Measurements from ENCODE around the gene TMEM240. TPM values are rescaled to one million over a fixed set of nuclear protein-coding genes. Genes with fewer than 3 reads are reported as not detected.

The TMEM240 gene
- total and polyA plus RNA-seq, 2 donors (not counting 1 experiment from before 2014, with no cell fraction given) = 0.28 to 1.8 TPM

DNA sequence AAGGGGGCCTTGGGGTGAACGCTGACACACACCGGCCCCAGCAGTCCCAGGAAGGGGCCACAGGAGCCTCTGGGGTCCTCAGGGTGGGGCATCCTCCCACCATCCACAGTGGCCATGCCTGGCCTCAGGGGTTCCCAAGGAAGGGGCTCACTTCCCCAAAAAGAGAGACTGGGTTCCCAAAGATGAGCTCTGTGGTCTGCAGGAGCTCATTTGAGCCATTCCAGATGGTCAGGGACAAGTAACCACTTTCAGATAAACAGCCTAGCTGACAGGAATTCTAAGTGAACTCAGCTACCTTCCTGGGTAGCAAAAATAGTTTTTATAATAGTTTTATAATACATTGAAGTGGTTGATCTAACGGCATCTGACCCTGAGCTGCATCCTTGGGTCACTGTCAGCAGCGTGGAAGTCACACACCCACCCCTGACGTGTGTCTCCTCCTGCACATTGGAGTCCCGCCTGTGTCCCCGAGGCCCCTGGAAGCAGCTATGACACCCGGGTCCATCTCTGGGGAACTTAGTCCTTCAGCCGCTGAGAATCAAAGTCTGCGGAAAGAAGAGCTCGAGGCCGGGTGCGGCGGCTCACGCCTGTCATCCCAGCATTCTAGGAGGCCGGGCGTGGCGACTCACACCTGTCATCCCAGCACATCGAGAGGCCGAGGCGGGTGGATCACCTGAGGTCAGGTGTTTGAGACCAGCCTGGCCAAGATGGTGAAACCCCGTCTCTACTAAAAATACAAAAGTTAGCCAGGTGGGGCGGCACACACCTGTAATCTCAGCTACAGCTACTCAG lies 5.7 kb upstream of the TMEM240 start:
- ChIA-PET POLR2A (interaction anchor here (0.7 kb wide), 1 partner anchor 232 kb away, joined by 6 read pairs; no protein-coding TSS in a partner anchor), CTCF (interaction anchor here (1.0 kb wide), 1 partner anchor 17 kb away, joined by 3 read pairs; no protein-coding TSS in a partner anchor)
- Mint-ChIP-seq H3K27me3 (no peaks in the 10 kb centered on the region), H3K27ac (no peak overlapping the region), H3K9me3 (ENCODE audit: insufficient read depth) (no peaks in the 10 kb centered on the region), H3K4me1 (peaks cover 1% of the 10 kb centered on the region), H3K4me3 (no peak overlapping the region)
- Histone ChIP-seq H4K20me1 (ENCODE audit: control insufficient read depth, insufficient read depth, low read length, poor library complexity, severe bottlenecking) (peaks cover 32% of the 10 kb centered on the region), H3K9me3 (ENCODE audit: control extremely low read depth in 1 of 3, control insufficient read depth in 2 of 3, insufficient read depth in 1 of 3, low read length in 2 of 3) (no peaks in the 10 kb centered on the region), H3K4me1 (ENCODE audit: control insufficient read depth in 2 of 2, insufficient read depth in 2 of 2, low read length in 2 of 2) (no peaks in the 10 kb centered on the region), H3K36me3 (replicated peaks in 1 of 2; ENCODE audit: control extremely low read depth in 1 of 2, control insufficient read depth in 1 of 2, extremely low read depth in 1 of 2, insufficient read depth in 2 of 2, low read length in 1 of 2) (peaks cover 0 to 18% of the 10 kb centered on the region in 2 experiments), H3K27ac (ENCODE audit: low read length in 2 of 2) (no peak overlapping the region), H3K4me2 (replicated peaks; ENCODE audit: low read depth, low read length, poor library complexity, severe bottlenecking) (no peak overlapping the region), H3K9ac (ENCODE audit: low read length) (no peak overlapping the region), H2AFZ (ENCODE audit: insufficient read depth, low read depth, low read length, poor library complexity, severe bottlenecking) (no peak overlapping the region), H3K27me3 (replicated peaks in 1 of 4; ENCODE audit: control extremely low read depth in 1 of 4, control insufficient read depth in 3 of 4, insufficient read depth in 4 of 4, low read length in 3 of 4) (no peaks in the 10 kb centered on the region), H3K4me3 (ENCODE audit: control extremely low read depth in 1 of 5, extremely low read depth in 1 of 5, insufficient read depth in 1 of 5, low read depth in 2 of 5, low read length in 4 of 5) (no peak overlapping the region), H3K79me2 (ENCODE audit: control insufficient read depth, insufficient read depth, low read length) (peaks cover 48% of the 10 kb centered on the region)
- DNase-seq = no peak
- WGBS (ENCODE audit: insufficient coverage) = 94% methylated on average over 23 of the region's 23 CpGs
- no peak for TF ChIP-seq EZH2 (IDR thresholded peaks at IDR 0.05; ENCODE audit: borderline replicate concordance, insufficient read depth, low read depth, low read length, poor library complexity, severe bottlenecking)
- TF ChIP-seq, protein P1, sequence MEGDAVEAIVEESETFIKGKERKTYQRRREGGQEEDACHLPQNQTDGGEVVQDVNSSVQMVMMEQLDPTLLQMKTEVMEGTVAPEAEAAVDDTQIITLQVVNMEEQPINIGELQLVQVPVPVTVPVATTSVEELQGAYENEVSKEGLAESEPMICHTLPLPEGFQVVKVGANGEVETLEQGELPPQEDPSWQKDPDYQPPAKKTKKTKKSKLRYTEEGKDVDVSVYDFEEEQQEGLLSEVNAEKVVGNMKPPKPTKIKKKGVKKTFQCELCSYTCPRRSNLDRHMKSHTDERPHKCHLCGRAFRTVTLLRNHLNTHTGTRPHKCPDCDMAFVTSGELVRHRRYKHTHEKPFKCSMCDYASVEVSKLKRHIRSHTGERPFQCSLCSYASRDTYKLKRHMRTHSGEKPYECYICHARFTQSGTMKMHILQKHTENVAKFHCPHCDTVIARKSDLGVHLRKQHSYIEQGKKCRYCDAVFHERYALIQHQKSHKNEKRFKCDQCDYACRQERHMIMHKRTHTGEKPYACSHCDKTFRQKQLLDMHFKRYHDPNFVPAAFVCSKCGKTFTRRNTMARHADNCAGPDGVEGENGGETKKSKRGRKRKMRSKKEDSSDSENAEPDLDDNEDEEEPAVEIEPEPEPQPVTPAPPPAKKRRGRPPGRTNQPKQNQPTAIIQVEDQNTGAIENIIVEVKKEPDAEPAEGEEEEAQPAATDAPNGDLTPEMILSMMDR (IDR thresholded peaks at IDR 0.05) = no peak
- intact Hi-C loops (cut with micrococcal nuclease) = no loop called here
- ATAC-seq (ENCODE audit: low read depth) = no peak

GRCh38 chr1:1544544-1544943 lies 4.1 kb upstream of the TMEM240 start:
- intact Hi-C loops (cut with micrococcal nuclease) = no loop called here
- POLR2A ChIA-PET = no interaction called here

More at GRCh38 chr1:1544544-1544943, 4.1 kb upstream of the TMEM240 start:
- WGBS (ENCODE audit: insufficient coverage) = 88% methylated on average over 9 of the region's 10 CpGs
- Histone ChIP-seq H3K27ac (ENCODE audit: low read length in 2 of 2) (no peak overlapping the region), H3K4me2 (replicated peaks; ENCODE audit: low read depth, low read length, poor library complexity, severe bottlenecking) (no peak overlapping the region), H3K79me2 (ENCODE audit: control insufficient read depth, insufficient read depth, low read length) (peaks cover 47% of the 10 kb centered on the region), H3K4me3 (ENCODE audit: control extremely low read depth in 1 of 5, extremely low read depth in 1 of 5, insufficient read depth in 1 of 5, low read depth in 2 of 5, low read length in 4 of 5) (no peak overlapping the region), H3K4me1 (ENCODE audit: control insufficient read depth in 2 of 2, insufficient read depth in 2 of 2, low read length in 2 of 2) (peaks cover under 1 to 5% of the 10 kb centered on the region in 2 donors), H2AFZ (ENCODE audit: insufficient read depth, low read depth, low read length, poor library complexity, severe bottlenecking) (no peak overlapping the region), H3K27me3 (replicated peaks in 1 of 4; ENCODE audit: control extremely low read depth in 1 of 4, control insufficient read depth in 3 of 4, insufficient read depth in 4 of 4, low read length in 3 of 4) (no peaks in the 10 kb centered on the region), H3K9me3 (ENCODE audit: control extremely low read depth in 1 of 3, control insufficient read depth in 2 of 3, insufficient read depth in 1 of 3, low read length in 2 of 3) (no peaks in the 10 kb centered on the region), H3K9ac (ENCODE audit: low read length) (no peak overlapping the region), H4K20me1 (ENCODE audit: control insufficient read depth, insufficient read depth, low read length, poor library complexity, severe bottlenecking) (peaks cover 27% of the 10 kb centered on the region), H3K36me3 (replicated peaks in 1 of 2; ENCODE audit: control extremely low read depth in 1 of 2, control insufficient read depth in 1 of 2, extremely low read depth in 1 of 2, insufficient read depth in 2 of 2, low read length in 1 of 2) (peaks cover 0 to 20% of the 10 kb centered on the region in 2 experiments)
- ATAC-seq (ENCODE audit: low read depth) = no peak
- Mint-ChIP-seq H3K27ac (no peak overlapping the region), H3K4me3 (no peak overlapping the region), H3K9me3 (ENCODE audit: insufficient read depth) (no peaks in the 10 kb centered on the region), H3K27me3 (no peaks in the 10 kb centered on the region), H3K4me1 (peaks cover 1% of the 10 kb centered on the region)
- no peak for DNase-seq
- TF ChIP-seq EZH2 (IDR thresholded peaks at IDR 0.05; ENCODE audit: borderline replicate concordance, insufficient read depth, low read depth, low read length, poor library complexity, severe bottlenecking) = no peak
- TF ChIP-seq, protein P1 (IDR thresholded peaks at IDR 0.05) = no peak
- CTCF ChIA-PET = no interaction called here
